ENCODE data around the gene SMAD1.
"Not testable (repeated sequence)": the region's sequence is repeated elsewhere in the genome, so short reads cannot be mapped to it uniquely, and the experiment has no call there.

SMAD1 gene

GRCh38 chr4:145580906-145581305, 99.3 kb downstream of the SMAD1 start:
- ATAC-seq (ENCODE audit: low read depth) (peak; percentile 55; the same call in 2 of the 3 replicates), DNase-seq (ENCODE audit: low spot score) (no peak)
- no peak for TF ChIP-seq CTCF (IDR thresholded peaks at IDR 0.05; ENCODE audit: poor library complexity, severe bottlenecking)
- Histone ChIP-seq H3K36me3 (ENCODE audit: low read depth) (no peaks in the 10 kb centered on the region), H3K4me3 (ENCODE audit: severe bottlenecking) (no peak overlapping the region), H3K27me3 (ENCODE audit: insufficient read depth, poor library complexity, severe bottlenecking) (no peaks in the 10 kb centered on the region), H3K4me1 (ENCODE audit: insufficient read depth, poor library complexity, severe bottlenecking) (no peaks in the 10 kb centered on the region), H3K27ac (ENCODE audit: poor library complexity, severe bottlenecking) (no peak overlapping the region), H3K9me3 (ENCODE audit: severe bottlenecking) (no peaks in the 10 kb centered on the region)

- ATAC-seq (ENCODE audit: low read depth) (peak; percentile 14; the same call in 1 of the 3 replicates), DNase-seq (ENCODE audit: low spot score) (no peak)
- H3K36me3 ChIP-seq (ENCODE audit: low read depth) = no peaks in the 10 kb centered on the region
- no peak overlapping the region for H3K27ac ChIP-seq (ENCODE audit: poor library complexity, severe bottlenecking)
- H3K4me3 ChIP-seq (ENCODE audit: severe bottlenecking) = no peak overlapping the region
- no peak for TF ChIP-seq CTCF (IDR thresholded peaks at IDR 0.05; ENCODE audit: poor library complexity, severe bottlenecking)
- H3K9me3 ChIP-seq (ENCODE audit: severe bottlenecking) = no peaks in the 10 kb centered on the region
- no peaks in the 10 kb centered on the region for H3K4me1 ChIP-seq (ENCODE audit: insufficient read depth, poor library complexity, severe bottlenecking)
- no peaks in the 10 kb centered on the region for H3K27me3 ChIP-seq (ENCODE audit: insufficient read depth, poor library complexity, severe bottlenecking)
Measured at GRCh38 chr4:145583191-145584055, 101.8 kb downstream of the SMAD1 start.

DNA sequence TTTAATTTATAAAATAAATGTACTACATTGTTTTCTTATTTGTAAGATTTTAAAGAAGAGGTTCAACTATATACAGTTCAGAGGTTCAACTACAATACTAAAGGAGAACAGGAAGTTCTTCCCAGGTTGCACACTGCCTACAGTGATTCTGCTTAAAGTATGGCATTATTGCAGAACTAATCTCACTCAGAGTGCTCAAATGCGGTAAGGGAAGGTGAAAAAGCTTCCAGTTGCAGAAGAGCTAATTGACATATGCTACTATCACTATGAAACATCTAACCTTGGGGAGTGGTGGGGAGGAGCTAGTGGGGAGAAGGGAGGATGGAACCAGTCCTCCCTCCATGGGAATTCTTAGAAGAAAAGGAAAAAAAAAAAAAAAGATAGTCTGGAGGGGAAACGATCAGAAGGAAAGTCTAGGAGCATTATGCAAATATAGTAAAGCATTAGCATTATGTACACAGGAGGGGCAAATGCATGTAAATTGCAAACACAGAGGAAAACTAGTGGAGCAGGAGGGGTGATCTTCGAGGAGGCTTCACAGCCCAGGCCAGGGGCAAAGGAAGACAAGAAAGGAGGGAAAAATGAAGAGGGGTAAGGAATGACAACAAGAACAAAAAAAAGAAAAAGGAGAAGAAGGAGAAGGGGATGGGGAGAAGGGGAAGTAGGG, 105.6 kb downstream of the SMAD1 start:
- no peak for TF ChIP-seq CTCF (IDR thresholded peaks at IDR 0.05; ENCODE audit: poor library complexity, severe bottlenecking)
- Histone ChIP-seq H3K4me1 (ENCODE audit: insufficient read depth, poor library complexity, severe bottlenecking) (no peaks in the 10 kb centered on the region), H3K27ac (ENCODE audit: poor library complexity, severe bottlenecking) (no peak overlapping the region), H3K9me3 (ENCODE audit: severe bottlenecking) (no peaks in the 10 kb centered on the region), H3K36me3 (ENCODE audit: low read depth) (no peaks in the 10 kb centered on the region), H3K4me3 (ENCODE audit: severe bottlenecking) (no peak overlapping the region), H3K27me3 (ENCODE audit: insufficient read depth, poor library complexity, severe bottlenecking) (no peaks in the 10 kb centered on the region)
- ATAC-seq (ENCODE audit: low read depth) (no peak), DNase-seq (ENCODE audit: low spot score) (no peak)

- DNase-seq (ENCODE audit: low spot score); H3K4me1 ChIP-seq (ENCODE audit: insufficient read depth, poor library complexity, severe bottlenecking); H3K27me3 ChIP-seq (ENCODE audit: insufficient read depth, poor library complexity, severe bottlenecking); H3K27ac ChIP-seq (ENCODE audit: poor library complexity, severe bottlenecking); ATAC-seq (ENCODE audit: low read depth); H3K36me3 ChIP-seq (ENCODE audit: low read depth); H3K9me3 ChIP-seq (ENCODE audit: severe bottlenecking); H3K4me3 ChIP-seq (ENCODE audit: severe bottlenecking): not testable (repeated sequence)
Measured at GRCh38 chr4:145589381-145589780, 107.7 kb downstream of the SMAD1 start.

DNA sequence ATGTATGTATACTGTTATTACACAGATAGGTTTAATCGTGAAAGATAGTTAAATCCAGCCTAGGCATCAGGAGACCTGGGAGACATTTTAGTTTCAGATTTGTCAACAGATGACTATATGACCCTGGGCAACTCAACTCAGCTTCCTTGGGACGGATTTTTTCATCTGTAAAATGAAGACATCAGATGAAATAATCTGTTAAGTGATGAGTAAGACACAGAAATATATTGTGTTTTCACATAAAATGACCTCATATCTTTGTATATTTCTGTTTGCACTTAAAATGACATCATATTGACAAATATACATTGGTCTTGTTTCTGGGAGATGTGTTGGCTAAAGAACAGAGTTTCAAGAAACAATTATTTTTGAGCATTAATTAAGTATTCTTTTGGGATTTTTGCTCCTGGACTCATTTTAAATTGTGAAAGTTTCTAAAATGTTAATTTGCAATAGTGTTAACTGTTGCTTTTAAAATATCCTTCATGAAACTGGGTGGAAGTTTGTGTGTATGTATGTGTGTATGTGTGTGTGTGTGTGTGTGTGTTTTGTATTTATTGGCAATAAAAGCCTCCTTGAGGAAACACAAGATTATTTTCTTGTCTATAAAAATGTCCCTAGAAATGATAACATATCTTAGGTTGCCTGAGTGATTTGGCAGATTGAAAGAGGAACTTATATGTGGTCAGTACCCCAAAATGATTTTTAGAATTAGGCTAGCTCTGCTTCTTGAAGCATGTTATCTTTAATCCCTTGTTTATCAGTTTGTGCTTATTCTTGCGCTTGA, 108.5 kb downstream of the SMAD1 start:
- Histone ChIP-seq H3K9me3 (ENCODE audit: severe bottlenecking) (no peaks in the 10 kb centered on the region), H3K27ac (ENCODE audit: poor library complexity, severe bottlenecking) (no peak overlapping the region), H3K4me3 (ENCODE audit: severe bottlenecking) (no peak overlapping the region), H3K27me3 (ENCODE audit: insufficient read depth, poor library complexity, severe bottlenecking) (no peaks in the 10 kb centered on the region), H3K4me1 (ENCODE audit: insufficient read depth, poor library complexity, severe bottlenecking) (no peaks in the 10 kb centered on the region), H3K36me3 (ENCODE audit: low read depth) (no peaks in the 10 kb centered on the region)
- no peak for ATAC-seq (ENCODE audit: low read depth)
- TF ChIP-seq CTCF (IDR thresholded peaks at IDR 0.05; ENCODE audit: poor library complexity, severe bottlenecking) = no peak
- no peak for DNase-seq (ENCODE audit: low spot score)
